Neural progenitor cell (in vitro differentiated cells): ENCODE data around the gene TTC21A. TPM values are rescaled to one million over a fixed set of nuclear protein-coding genes. Genes with fewer than 3 reads are reported as not detected.

Experiments
- DNase-seq: peaks from one replicate; pipeline ENCODE4 v3.0.0-alpha.2; 2016; ENCODE audit warnings: low spot score
- H2AFZ ChIP-seq: fragments of 200-600 bp; sonication (generic); replicated peaks from 2 replicates; pipeline ENCODE4 v1.6.1; 2016; ENCODE audit warnings: antibody characterized with exemption
- H3F3A ChIP-seq: fragments of 200-600 bp; sonication (generic); 2 replicates; pipeline ENCODE4 v1.6.1; 2016; ENCODE audit warnings: antibody characterized with exemption, low read depth
- H3K27ac ChIP-seq: fragments of 200-600 bp; sonication (generic); 2 replicates; pipeline ENCODE4 v1.5.1; 2016; ENCODE audit warnings: mild to moderate bottlenecking
- H3K27me3 ChIP-seq: fragments of 200-600 bp; sonication (generic); 2 replicates; pipeline ENCODE4 v1.6.1; 2016; ENCODE audit warnings: mild to moderate bottlenecking, moderate library complexity
- H3K36me3 ChIP-seq: fragments of 200-600 bp; sonication (generic); 2 replicates; pipeline ENCODE4 v1.5.1; 2016
- H3K4me1 ChIP-seq: fragments of 200-600 bp; sonication (generic); 2 replicates; pipeline ENCODE4 v1.6.1; 2016; ENCODE audit warnings: mixed run types
- H3K4me2 ChIP-seq: fragments of 200-600 bp; sonication (generic); 2 replicates; pipeline ENCODE4 v1.6.1; 2016
- H3K4me3 ChIP-seq: fragments of 200-600 bp; sonication (generic); 2 replicates; pipeline ENCODE4 v1.5.1; 2016
- H3K79me2 ChIP-seq: fragments of 200-600 bp; sonication (generic); 2 replicates; pipeline ENCODE4 v1.6.1; 2016; ENCODE audit warnings: low read depth
- H3K9ac ChIP-seq: fragments of 200-600 bp; sonication (generic); 2 replicates; pipeline ENCODE4 v1.6.1; 2016
- H3K9me3 ChIP-seq: fragments of 200-600 bp; sonication (generic); 2 replicates; pipeline ENCODE4 v1.5.1; 2016; ENCODE audit warnings: low read depth
- H4K20me1 ChIP-seq: fragments of 200-600 bp; sonication (generic); 2 replicates; pipeline ENCODE4 v1.6.1; 2016; ENCODE audit warnings: low read depth
- H3K27ac Mint-ChIP-seq: 3 replicates; pipeline ENCODE4 v1.8.0; 2021; ENCODE audit warnings: mixed read lengths
- H3K27me3 Mint-ChIP-seq: 2 replicates; pipeline ENCODE4 v1.8.0; 2022; ENCODE audit warnings: low read depth, mild to moderate bottlenecking, inconsistent platforms, moderate library complexity, mixed read lengths; ENCODE audit not compliant: insufficient read depth
- H3K36me3 Mint-ChIP-seq: 3 replicates; pipeline ENCODE4 v1.8.0; 2021; ENCODE audit warnings: mixed read lengths
- H3K4me1 Mint-ChIP-seq: 3 replicates; pipeline ENCODE4 v1.8.0; 2021; ENCODE audit warnings: mixed read lengths
- H3K4me3 Mint-ChIP-seq: 3 replicates; pipeline ENCODE4 v1.8.0; 2021; ENCODE audit warnings: mild to moderate bottlenecking, moderate library complexity, mixed read lengths
- H3K9me3 Mint-ChIP-seq: 3 replicates; pipeline ENCODE4 v1.8.0; 2020; ENCODE audit warnings: mixed read lengths
- EZH2 ChIP-seq: fragments of 200-600 bp; sonication (generic); IDR thresholded peaks from 2 replicates; pipeline ENCODE4 v1.6.1; 2017; ENCODE audit warnings: antibody characterized with exemption, mild to moderate bottlenecking, moderate library complexity
- EZH2phosphoT487 ChIP-seq: fragments of 200-600 bp; sonication (generic); IDR thresholded peaks from 2 replicates; pipeline ENCODE4 v1.6.1; 2017; ENCODE audit warnings: antibody characterized with exemption
- total RNA-seq: library from RNA; depleted of rRNA; stranded (reverse); fragments of >200 nt; gene quantifications from 2 replicates; pipeline ENCODE4 v1.2.3, GENCODE V29; 2015; ENCODE audit warnings: low replicate concordance
- TF ChIP-seq, protein P1 (sequence below): fragments of 200-600 bp; sonication (generic); IDR thresholded peaks from 2 replicates; pipeline ENCODE4 v1.5.1; 2017; ENCODE audit warnings: antibody characterized with exemption, mild to moderate bottlenecking

TTC21A gene
- total RNA-seq, 1 donor from 2014 or later = 1.2 TPM

- Histone ChIP-seq H3K36me3 (no peaks in the 10 kb centered on the region), H3K9me3 (no peaks in the 10 kb centered on the region), H3K4me2 (no peak overlapping the region), H3K79me2 (no peaks in the 10 kb centered on the region), H4K20me1 (no peaks in the 10 kb centered on the region), H3K4me1 (no peaks in the 10 kb centered on the region), H3K9ac (no peak overlapping the region), H3K27ac (no peak overlapping the region), H2AFZ (no peak overlapping the region), H3K27me3 (no peaks in the 10 kb centered on the region), H3K4me3 (no peak overlapping the region), H3F3A (no peaks in the 10 kb centered on the region)
- H3K4me3 Mint-ChIP-seq = no peak overlapping the region
- no peak for DNase-seq
- H3K4me1 Mint-ChIP-seq = peaks cover 16% of the 10 kb centered on the region
- TF ChIP-seq EZH2phosphoT487 (no peak), EZH2 (no peak)
- TF ChIP-seq, protein P1, sequence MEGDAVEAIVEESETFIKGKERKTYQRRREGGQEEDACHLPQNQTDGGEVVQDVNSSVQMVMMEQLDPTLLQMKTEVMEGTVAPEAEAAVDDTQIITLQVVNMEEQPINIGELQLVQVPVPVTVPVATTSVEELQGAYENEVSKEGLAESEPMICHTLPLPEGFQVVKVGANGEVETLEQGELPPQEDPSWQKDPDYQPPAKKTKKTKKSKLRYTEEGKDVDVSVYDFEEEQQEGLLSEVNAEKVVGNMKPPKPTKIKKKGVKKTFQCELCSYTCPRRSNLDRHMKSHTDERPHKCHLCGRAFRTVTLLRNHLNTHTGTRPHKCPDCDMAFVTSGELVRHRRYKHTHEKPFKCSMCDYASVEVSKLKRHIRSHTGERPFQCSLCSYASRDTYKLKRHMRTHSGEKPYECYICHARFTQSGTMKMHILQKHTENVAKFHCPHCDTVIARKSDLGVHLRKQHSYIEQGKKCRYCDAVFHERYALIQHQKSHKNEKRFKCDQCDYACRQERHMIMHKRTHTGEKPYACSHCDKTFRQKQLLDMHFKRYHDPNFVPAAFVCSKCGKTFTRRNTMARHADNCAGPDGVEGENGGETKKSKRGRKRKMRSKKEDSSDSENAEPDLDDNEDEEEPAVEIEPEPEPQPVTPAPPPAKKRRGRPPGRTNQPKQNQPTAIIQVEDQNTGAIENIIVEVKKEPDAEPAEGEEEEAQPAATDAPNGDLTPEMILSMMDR = no peak
- H3K27me3 Mint-ChIP-seq = peaks cover 2% of the 10 kb centered on the region
- peak overlapping the region; percentile 37 for H3K27ac Mint-ChIP-seq
- H3K36me3 Mint-ChIP-seq = peaks cover 4% of the 10 kb centered on the region
- H3K9me3 Mint-ChIP-seq = no peaks in the 10 kb centered on the region
Observed at GRCh38 chr3:39127269-39127907, 19.9 kb downstream of the TTC21A start.

DNA sequence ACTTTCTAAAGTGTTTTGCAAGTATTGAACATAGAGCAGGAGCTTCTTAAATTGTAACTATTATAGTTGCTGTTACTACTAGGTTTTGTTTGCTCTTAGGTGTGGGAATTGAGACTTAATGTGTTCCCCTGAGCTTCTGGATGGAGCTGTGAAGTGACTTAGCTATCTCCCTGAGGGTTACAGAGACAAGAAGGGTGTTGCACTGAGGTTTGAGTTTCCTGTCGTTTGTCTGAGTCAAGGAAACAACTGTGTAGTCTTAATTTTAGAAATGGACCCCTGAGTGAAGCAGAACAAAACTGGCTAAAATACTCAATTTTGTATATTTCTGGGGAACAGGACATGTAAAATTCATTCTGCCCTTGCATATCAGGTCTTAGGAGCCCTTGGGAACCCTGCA, 20.4 kb downstream of the TTC21A start:
- Mint-ChIP-seq H3K4me3 (no peak overlapping the region), H3K9me3 (no peaks in the 10 kb centered on the region), H3K4me1 (peaks cover 16% of the 10 kb centered on the region), H3K27ac (no peak overlapping the region), H3K27me3 (peaks cover 2% of the 10 kb centered on the region), H3K36me3 (peaks cover 4% of the 10 kb centered on the region)
- Histone ChIP-seq H3K9me3 (no peaks in the 10 kb centered on the region), H3K4me3 (no peak overlapping the region), H3K79me2 (no peaks in the 10 kb centered on the region), H3K27me3 (no peaks in the 10 kb centered on the region), H3K27ac (no peak overlapping the region), H3K4me1 (no peaks in the 10 kb centered on the region), H3F3A (no peaks in the 10 kb centered on the region), H2AFZ (no peak overlapping the region), H3K9ac (no peak overlapping the region), H4K20me1 (no peaks in the 10 kb centered on the region), H3K36me3 (no peaks in the 10 kb centered on the region), H3K4me2 (no peak overlapping the region)
- no peak for TF ChIP-seq EZH2
- TF ChIP-seq, protein P1 = no peak
- TF ChIP-seq EZH2phosphoT487 = no peak
- no peak for DNase-seq

- no peak overlapping the region for H2AFZ ChIP-seq
- H3K9ac ChIP-seq = no peak overlapping the region
- H3K79me2 ChIP-seq = no peaks in the 10 kb centered on the region
- Mint-ChIP-seq H3K27me3 (peaks cover 2% of the 10 kb centered on the region), H3K36me3 (peaks cover 4% of the 10 kb centered on the region), H3K27ac (no peak overlapping the region), H3K4me3 (no peak overlapping the region), H3K4me1 (peaks cover 16% of the 10 kb centered on the region), H3K9me3 (no peaks in the 10 kb centered on the region)
- no peak overlapping the region for H3K27ac ChIP-seq
- no peaks in the 10 kb centered on the region for H3F3A ChIP-seq
- no peaks in the 10 kb centered on the region for H3K27me3 ChIP-seq
- H3K9me3 ChIP-seq = no peaks in the 10 kb centered on the region
- no peaks in the 10 kb centered on the region for H3K4me1 ChIP-seq
- TF ChIP-seq EZH2phosphoT487 (no peak), EZH2 (no peak)
- TF ChIP-seq, protein P1 = no peak
- DNase-seq = no peak
- no peak overlapping the region for H3K4me2 ChIP-seq
- H3K4me3 ChIP-seq = no peak overlapping the region
- no peaks in the 10 kb centered on the region for H3K36me3 ChIP-seq
- no peaks in the 10 kb centered on the region for H4K20me1 ChIP-seq
Observed at GRCh38 chr3:39128951-39129350, 21.5 kb downstream of the TTC21A start.
